ENCODE measurements around the gene MRPL2. TPM values are rescaled to one million over a fixed set of nuclear protein-coding genes. Genes with fewer than 3 reads are reported as not detected.
A peak's percentile ranks its signal among the peaks of the same experiment; 100 is the strongest.

Gene MRPL2
- total and polyA plus RNA-seq, 2 donors (not counting 1 experiment from before 2014, with no cell fraction given), result 45.6 to 52.8 TPM

- POLR2A ChIA-PET, result interaction anchor here (0.7 kb wide), 1 partner anchor 50 kb away, joined by 11 read pairs; no protein-coding TSS in a partner anchor
- no peaks in the 10 kb centered on the region for H3K9me3 Mint-ChIP-seq (ENCODE audit: insufficient read depth)
Measured at GRCh38 chr6:43093436-43094289, 34.4 kb upstream of the MRPL2 start.

More at GRCh38 chr6:43093436-43094289, 34.4 kb upstream of the MRPL2 start:
- H3K4me1 ChIP-seq (ENCODE audit: control insufficient read depth in 2 of 2, insufficient read depth in 2 of 2, low read length in 2 of 2), result no peaks in the 10 kb centered on the region
- no peaks in the 10 kb centered on the region for H3K36me3 ChIP-seq (replicated peaks in 1 of 2; ENCODE audit: control extremely low read depth in 1 of 2, control insufficient read depth in 1 of 2, extremely low read depth in 1 of 2, insufficient read depth in 2 of 2, low read length in 1 of 2)
- no peaks in the 10 kb centered on the region for H3K9me3 ChIP-seq (ENCODE audit: control extremely low read depth in 1 of 3, control insufficient read depth in 2 of 3, insufficient read depth in 1 of 3, low read length in 2 of 3)
- no peak overlapping the region for H3K27ac ChIP-seq (ENCODE audit: low read length in 2 of 2)
- CTCF ChIA-PET, result no interaction called here
- H4K20me1 ChIP-seq (ENCODE audit: control insufficient read depth, insufficient read depth, low read length, poor library complexity, severe bottlenecking), result no peaks in the 10 kb centered on the region
- H2AFZ ChIP-seq (ENCODE audit: insufficient read depth, low read depth, low read length, poor library complexity, severe bottlenecking), result peak overlapping the region; percentile 58
- H3K79me2 ChIP-seq (ENCODE audit: control insufficient read depth, insufficient read depth, low read length), result no peaks in the 10 kb centered on the region
- TF ChIP-seq CTCF (IDR thresholded peaks at IDR 0.05) (no peak), EZH2 (IDR thresholded peaks at IDR 0.05; ENCODE audit: borderline replicate concordance, insufficient read depth, low read depth, low read length, poor library complexity, severe bottlenecking) (no peak)
- DNase-seq, result no peak
- intact Hi-C loops (cut with micrococcal nuclease), result no loop called here
- H3K4me3 ChIP-seq (ENCODE audit: control extremely low read depth in 1 of 5, extremely low read depth in 1 of 5, insufficient read depth in 1 of 5, low read depth in 2 of 5, low read length in 4 of 5), result no peak overlapping the region
- no peaks in the 10 kb centered on the region for H3K27me3 ChIP-seq (replicated peaks in 1 of 4; ENCODE audit: control extremely low read depth in 1 of 4, control insufficient read depth in 3 of 4, insufficient read depth in 4 of 4, low read length in 3 of 4)
- Mint-ChIP-seq H3K4me1 (peaks cover 5% of the 10 kb centered on the region), H3K4me3 (peak overlapping the region; percentile 27), H3K27me3 (no peaks in the 10 kb centered on the region), H3K27ac (no peak overlapping the region)
- H3K4me2 ChIP-seq (replicated peaks; ENCODE audit: low read depth, low read length, poor library complexity, severe bottlenecking), result no peak overlapping the region
- ATAC-seq (ENCODE audit: low read depth), result no peak
- no peak overlapping the region for H3K9ac ChIP-seq (ENCODE audit: low read length)
- WGBS (ENCODE audit: insufficient coverage), result 79% methylated on average over 7 of the region's 9 CpGs

Measured in B cell (primary cell).